Measurements from ENCODE around the gene NPSR1.

- TF ChIP-seq PKNOX1 (IDR thresholded peaks at IDR 0.05) (no peak), ELF4 (IDR thresholded peaks at IDR 0.05) (no peak), BHLHE40 (IDR thresholded peaks at IDR 0.05; ENCODE audit: borderline replicate concordance) (no peak), ARNT (IDR thresholded peaks at IDR 0.05) (no peak), SP1 (IDR thresholded peaks at IDR 0.05) (no peak), NFRKB (IDR thresholded peaks at IDR 0.05) (no peak), ZNF384 (IDR thresholded peaks at IDR 0.05) (no peak), HDGF (IDR thresholded peaks at IDR 0.05; ENCODE audit: borderline replicate concordance) (no peak), FOXA1 (IDR thresholded peaks at IDR 0.05) (no peak), FOXM1 (IDR thresholded peaks at IDR 0.05; ENCODE audit: borderline replicate concordance) (no peak), TARDBP (IDR thresholded peaks at IDR 0.05) (no peak), FOXK2 (IDR thresholded peaks at IDR 0.05) (no peak)
These were observed 178.0 kb downstream of the NPSR1 start for GRCh38 chr7:34835901-34836600.
